GM13976 (cell line): ENCODE data around the gene ROPN1L.

ENCODE experiments used
- DNase-seq: peaks from one replicate; pipeline ENCODE4 v3.0.0; 2012; ENCODE audit warnings: low spot score
- in situ Hi-C: fragments of 300-500 bp; cut with MboI; formaldehyde crosslinking; loops from one replicate; pipeline ENCODE4 v1.12.0; 2022; ENCODE audit warnings: low sequenced_read_pairs, mixed read lengths, inconsistent platforms; ENCODE audit not compliant: unreplicated experiment
- TF ChIP-seq, protein P1 (sequence below): IDR thresholded peaks from 2 replicates; pipeline ENCODE4 v1.5.1; 2012; ENCODE audit warnings: borderline replicate concordance, mild to moderate bottlenecking; ENCODE audit not compliant: insufficient read depth; ENCODE audit errors: extremely low read depth, missing control alignments, control extremely low read depth

ROPN1L gene

DNA sequence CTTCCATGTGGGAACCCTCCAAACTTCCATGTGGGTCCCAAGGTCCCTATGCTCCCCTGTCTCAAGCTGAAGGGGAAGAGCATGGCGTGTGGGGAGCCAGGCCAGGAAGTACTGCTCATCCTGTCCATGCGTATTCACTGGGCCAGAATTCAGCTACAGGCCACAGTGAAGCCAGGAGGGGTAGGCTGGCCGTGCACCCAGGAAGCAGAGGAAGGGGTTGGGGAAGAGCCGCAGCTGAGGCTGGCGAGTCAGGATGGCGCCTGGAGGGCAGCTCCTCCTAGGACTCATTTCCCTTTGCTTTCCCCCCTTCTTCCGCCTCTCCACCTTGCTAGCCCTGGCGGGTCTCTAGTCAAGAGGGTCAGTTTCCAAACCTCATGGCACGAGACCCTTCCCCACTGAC lies 57.4 kb downstream of the ROPN1L start:
- in situ Hi-C loops: no loop called here
- TF ChIP-seq, protein P1, sequence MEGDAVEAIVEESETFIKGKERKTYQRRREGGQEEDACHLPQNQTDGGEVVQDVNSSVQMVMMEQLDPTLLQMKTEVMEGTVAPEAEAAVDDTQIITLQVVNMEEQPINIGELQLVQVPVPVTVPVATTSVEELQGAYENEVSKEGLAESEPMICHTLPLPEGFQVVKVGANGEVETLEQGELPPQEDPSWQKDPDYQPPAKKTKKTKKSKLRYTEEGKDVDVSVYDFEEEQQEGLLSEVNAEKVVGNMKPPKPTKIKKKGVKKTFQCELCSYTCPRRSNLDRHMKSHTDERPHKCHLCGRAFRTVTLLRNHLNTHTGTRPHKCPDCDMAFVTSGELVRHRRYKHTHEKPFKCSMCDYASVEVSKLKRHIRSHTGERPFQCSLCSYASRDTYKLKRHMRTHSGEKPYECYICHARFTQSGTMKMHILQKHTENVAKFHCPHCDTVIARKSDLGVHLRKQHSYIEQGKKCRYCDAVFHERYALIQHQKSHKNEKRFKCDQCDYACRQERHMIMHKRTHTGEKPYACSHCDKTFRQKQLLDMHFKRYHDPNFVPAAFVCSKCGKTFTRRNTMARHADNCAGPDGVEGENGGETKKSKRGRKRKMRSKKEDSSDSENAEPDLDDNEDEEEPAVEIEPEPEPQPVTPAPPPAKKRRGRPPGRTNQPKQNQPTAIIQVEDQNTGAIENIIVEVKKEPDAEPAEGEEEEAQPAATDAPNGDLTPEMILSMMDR: no peak
- no peak for DNase-seq

DNA sequence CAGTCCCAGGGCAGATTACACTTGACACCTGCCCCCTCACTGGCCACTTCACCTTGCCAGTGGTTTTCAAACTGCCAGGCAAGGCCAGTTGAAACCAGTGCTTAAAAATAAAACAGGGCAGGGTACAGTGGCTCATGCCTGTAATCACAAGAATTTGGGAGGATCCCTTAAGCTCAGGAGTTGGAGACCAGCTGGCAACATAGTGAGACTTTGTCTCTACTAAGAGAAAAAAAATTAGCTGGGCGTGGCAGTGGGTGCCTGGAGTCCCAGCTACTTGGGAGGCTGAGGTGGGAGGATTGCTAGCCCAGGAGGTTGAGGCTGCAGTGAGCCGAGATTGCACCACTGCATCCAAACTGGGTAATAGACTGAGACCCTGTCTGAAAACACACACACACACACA lies 58.1 kb downstream of the ROPN1L start:
- TF ChIP-seq, protein P1: no peak
- in situ Hi-C loops: no loop called here
- no peak for DNase-seq

DNA sequence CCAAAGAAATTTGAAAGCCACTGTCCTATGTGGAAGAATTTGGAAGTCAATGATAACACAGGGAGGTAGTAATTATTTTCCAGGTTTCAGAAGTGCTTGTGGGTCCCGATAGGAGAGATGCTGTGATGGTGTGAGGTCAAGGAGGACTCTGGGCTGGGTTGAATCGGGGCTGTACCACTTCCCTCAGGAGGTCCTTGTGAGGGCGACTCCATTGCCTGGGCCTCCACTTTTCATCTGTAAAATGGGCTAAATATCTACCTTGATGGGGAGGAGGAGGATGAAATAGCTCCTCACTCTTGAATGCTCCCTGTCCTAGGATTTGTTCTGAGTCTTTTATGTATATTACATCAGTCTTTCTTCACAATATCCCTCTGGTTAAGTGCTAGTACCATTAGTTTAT lies 59.0 kb downstream of the ROPN1L start:
- no peak for DNase-seq
- in situ Hi-C loops: no loop called here
- TF ChIP-seq, protein P1: no peak

DNA sequence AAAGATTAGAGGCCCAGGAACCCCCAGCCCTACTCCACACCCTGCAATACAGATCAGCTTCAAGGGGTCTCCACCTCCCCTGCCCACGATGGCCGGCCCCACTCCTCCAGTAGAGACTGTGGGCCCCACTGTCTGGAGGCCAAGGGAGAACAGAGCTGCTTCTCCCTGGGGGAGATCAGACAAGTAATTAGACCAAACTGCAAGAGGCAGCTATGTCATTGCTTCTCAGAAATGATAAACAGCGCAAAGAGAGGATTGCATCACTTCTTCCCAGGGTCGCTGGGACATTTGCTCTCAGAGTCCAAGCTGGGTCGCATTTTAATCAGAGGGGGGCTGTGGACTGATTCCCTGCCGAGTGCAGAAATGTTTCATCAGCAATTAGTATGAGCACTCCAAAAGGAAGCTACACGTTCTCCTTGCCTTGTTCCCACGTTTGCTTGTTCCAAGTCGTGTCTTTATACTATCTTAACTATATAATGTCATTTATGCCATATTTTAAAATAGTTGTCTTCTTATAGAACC lies 59.9 kb downstream of the ROPN1L start:
- in situ Hi-C loops: no loop called here

DNA sequence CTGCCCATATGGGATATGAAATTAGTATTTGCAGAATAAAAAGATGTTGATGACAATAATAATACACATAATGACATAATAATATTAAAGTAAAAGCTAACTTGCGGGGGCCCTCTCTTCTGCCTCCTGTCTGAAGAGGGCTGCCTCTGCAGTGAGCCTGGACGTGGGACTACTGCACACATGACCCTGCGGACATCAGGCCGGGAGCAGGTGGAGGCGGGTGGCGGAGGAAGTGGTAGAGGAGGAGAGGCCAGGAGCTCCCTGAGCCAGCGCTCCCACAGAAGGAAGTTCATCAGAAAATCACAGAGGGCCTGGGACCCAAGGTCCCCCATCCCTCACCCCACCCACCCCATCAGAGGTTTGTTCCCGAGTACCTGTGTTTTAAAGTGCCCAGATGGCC lies 60.5 kb downstream of the ROPN1L start:
- TF ChIP-seq, protein P1: no peak
- in situ Hi-C loops: no loop called here
- no peak for DNase-seq

More for the DNA sequence above, 59.9 kb downstream of the ROPN1L start:
- DNase-seq: no peak
- TF ChIP-seq, protein P1: no peak

DNA sequence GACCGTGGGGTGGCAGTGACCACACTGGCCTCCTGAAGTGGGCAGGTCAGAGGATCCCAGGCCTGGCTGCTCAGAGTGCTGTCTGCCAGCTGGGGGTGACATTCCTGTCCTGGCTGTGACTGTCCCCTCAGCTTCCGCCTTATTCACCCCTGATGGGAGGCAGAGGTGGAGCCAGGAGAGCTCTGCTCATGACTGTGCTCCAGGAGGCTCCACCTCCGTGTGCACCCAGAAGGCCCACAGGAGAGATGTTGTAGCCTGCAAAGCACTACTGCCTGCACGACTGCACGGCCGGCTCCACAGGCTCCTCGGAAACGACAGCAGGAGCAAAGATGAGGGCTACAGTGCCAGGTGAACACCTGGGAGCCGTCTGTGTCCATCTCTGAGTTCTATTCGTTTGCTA lies 60.9 kb downstream of the ROPN1L start:
- in situ Hi-C loops: no loop called here
- TF ChIP-seq, protein P1: no peak
- DNase-seq: no peak

GRCh38 chr5:10503321-10503720 lies 61.6 kb downstream of the ROPN1L start:
- no peak for DNase-seq
- in situ Hi-C loops: no loop called here
- TF ChIP-seq, protein P1: no peak
